ENCODE results near the gene FAM111B. TPM values are rescaled to one million over a fixed set of nuclear protein-coding genes. Genes with fewer than 3 reads are reported as not detected.
"Not testable (repeated sequence)": the region's sequence is repeated elsewhere in the genome, so short reads cannot be mapped to it uniquely, and the experiment has no call there.

FAM111B gene
- 10 to 100 TPM; 20.0 to 23.1 TPM for total RNA-seq
- polyA plus RNA-seq (2013, experiment 1 of 2): 12.6 TPM
- 14.1 TPM for polyA plus RNA-seq (2013, experiment 2 of 2)
- long read RNA-seq, experiment 1, partial matches to known transcripts: 0 of 13 reads
- long read RNA-seq, experiment 1, other reads (novel, unspliced or antisense): 9 of 13 reads
- long read RNA-seq, experiment 2, transcript FAM111B-204 (3 exons, 2,364 nt): major isoform, 6 of 17 reads
- long read RNA-seq, experiment 2, partial matches to known transcripts: 0 of 17 reads
- long read RNA-seq, experiment 2, other reads (novel, unspliced or antisense): 7 of 17 reads
- long read RNA-seq, experiment 3, transcript FAM111B-201 (4 exons, 3,488 nt): major isoform, 24 of 27 reads
- long read RNA-seq, experiment 3, partial matches to known transcripts: 0 of 27 reads
- long read RNA-seq, experiment 3, other reads (novel, unspliced or antisense): 3 of 27 reads
- long read RNA-seq, experiment 4, partial matches to known transcripts: 0 of 4 reads
- long read RNA-seq, experiment 4, other reads (novel, unspliced or antisense): 1 of 4 reads

DNA sequence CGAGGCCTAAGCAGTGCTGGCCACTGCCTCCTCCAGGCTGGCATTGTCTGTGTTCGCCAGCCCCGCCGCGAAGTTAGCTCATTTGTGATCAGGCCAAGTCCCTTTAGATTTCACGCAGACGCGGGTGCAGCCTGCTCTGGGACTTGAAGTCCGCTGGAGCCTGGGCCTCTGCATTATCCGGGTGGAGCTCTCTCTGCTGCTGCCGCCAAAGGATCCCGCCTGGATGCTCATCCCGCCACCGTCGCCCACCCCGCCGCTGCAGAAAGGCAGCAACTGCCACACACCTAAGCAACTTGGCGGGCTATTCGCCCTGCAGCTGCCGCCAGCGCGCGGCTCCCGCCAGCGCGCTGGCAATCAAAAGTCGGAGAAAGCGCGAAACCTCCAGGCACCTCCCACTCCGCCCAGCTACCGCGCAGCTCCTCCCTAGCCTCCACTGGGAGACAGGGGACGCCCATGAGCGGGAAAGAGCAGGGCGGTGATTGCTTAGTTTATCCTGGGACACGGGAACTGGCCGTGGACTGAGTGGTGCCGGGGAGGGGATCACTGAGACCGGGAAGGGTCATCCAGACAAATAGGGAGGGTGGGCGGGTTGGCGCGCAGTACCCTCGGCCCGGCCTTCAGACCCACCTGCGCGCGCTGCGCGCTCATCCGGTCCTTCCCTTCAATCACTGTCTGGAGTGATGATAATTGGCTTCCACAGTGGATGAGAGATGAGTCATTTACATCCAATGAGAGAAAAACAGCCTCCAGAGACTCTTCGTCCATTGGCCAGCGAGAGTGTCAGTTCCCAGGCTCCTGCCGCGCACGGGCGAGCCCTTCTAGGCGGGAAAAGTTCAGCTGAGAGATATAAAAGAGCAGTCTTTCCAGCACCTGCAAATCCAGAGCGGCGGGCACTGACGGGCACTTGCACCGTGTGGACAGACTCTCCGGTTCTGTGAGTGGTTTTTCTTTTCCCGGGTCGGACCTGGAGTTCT lies at the start of gene FAM111B:
Gene FAM111B, plus strand, starts transcription at position 875 of the 974 bp plus-strand sequence. CDS start 2,389 bp downstream, outside the sequence.
- H3K27me3 ChIP-seq (ENCODE audit: control insufficient read depth, insufficient read depth, low read length, poor library complexity, severe bottlenecking): no peaks in the 10 kb centered on the region
- H3K27ac Mint-ChIP-seq: peak within 1 kb of the TSS; percentile 76
- peak within 1 kb of the TSS; percentile 41 for H3K27ac ChIP-seq (ENCODE audit: low read depth, low read length)
- peak; percentile 97 for DNase-seq
- TF ChIP-seq, protein P1, sequence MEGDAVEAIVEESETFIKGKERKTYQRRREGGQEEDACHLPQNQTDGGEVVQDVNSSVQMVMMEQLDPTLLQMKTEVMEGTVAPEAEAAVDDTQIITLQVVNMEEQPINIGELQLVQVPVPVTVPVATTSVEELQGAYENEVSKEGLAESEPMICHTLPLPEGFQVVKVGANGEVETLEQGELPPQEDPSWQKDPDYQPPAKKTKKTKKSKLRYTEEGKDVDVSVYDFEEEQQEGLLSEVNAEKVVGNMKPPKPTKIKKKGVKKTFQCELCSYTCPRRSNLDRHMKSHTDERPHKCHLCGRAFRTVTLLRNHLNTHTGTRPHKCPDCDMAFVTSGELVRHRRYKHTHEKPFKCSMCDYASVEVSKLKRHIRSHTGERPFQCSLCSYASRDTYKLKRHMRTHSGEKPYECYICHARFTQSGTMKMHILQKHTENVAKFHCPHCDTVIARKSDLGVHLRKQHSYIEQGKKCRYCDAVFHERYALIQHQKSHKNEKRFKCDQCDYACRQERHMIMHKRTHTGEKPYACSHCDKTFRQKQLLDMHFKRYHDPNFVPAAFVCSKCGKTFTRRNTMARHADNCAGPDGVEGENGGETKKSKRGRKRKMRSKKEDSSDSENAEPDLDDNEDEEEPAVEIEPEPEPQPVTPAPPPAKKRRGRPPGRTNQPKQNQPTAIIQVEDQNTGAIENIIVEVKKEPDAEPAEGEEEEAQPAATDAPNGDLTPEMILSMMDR (conservative IDR thresholded peaks at IDR 0.05): peak; percentile 14
- peaks cover 65% of the 10 kb centered on the region for H3K27me3 Mint-ChIP-seq (ENCODE audit: insufficient read depth)
- WGBS, 2 experiments (ENCODE audit: insufficient coverage in 1 of 2, insufficient read length in 1 of 2): 1 to 3% methylated on average over 23 to 64 of the region's 64 CpGs
- H3K4me1 Mint-ChIP-seq: peaks cover 22% of the 10 kb centered on the region
- H3K4me3 ChIP-seq (ENCODE audit: low read length): peak within 1 kb of the TSS; percentile 89
- H3K4me3 Mint-ChIP-seq: peak within 1 kb of the TSS; percentile 79
- no peaks in the 10 kb centered on the region for H3K9me3 ChIP-seq (ENCODE audit: control insufficient read depth, low read length)
- peaks cover 16% of the 10 kb centered on the region for H3K36me3 Mint-ChIP-seq (ENCODE audit: low read depth)
- H3K36me3 ChIP-seq (ENCODE audit: control insufficient read depth, insufficient read depth, low read length): peaks cover 8% of the 10 kb centered on the region
- peak within 1 kb of the TSS; percentile 41 for H3K9ac ChIP-seq (ENCODE audit: extremely low read depth, low read length, poor library complexity, severe bottlenecking)
- no peaks in the 10 kb centered on the region for H3K4me1 ChIP-seq (ENCODE audit: control insufficient read depth, insufficient read depth, low read length)
- H3K9me3 Mint-ChIP-seq: no peaks in the 10 kb centered on the region

GRCh38 chr11:59058120-59059033 lies 48.7 kb upstream of the FAM111B start:
- peaks cover 29% of the 10 kb centered on the region for H3K27me3 Mint-ChIP-seq (ENCODE audit: insufficient read depth)
- not testable (repeated sequence) for H3K4me1 ChIP-seq (ENCODE audit: control insufficient read depth, insufficient read depth, low read length); H3K36me3 Mint-ChIP-seq (ENCODE audit: low read depth); H3K9ac ChIP-seq (ENCODE audit: extremely low read depth, low read length, poor library complexity, severe bottlenecking); H3K27me3 ChIP-seq (ENCODE audit: control insufficient read depth, insufficient read depth, low read length, poor library complexity, severe bottlenecking); H3K36me3 ChIP-seq (ENCODE audit: control insufficient read depth, insufficient read depth, low read length); H3K27ac ChIP-seq (ENCODE audit: low read depth, low read length); H3K9me3 ChIP-seq (ENCODE audit: control insufficient read depth, low read length); H3K9me3 Mint-ChIP-seq
- TF ChIP-seq, protein P1 (conservative IDR thresholded peaks at IDR 0.05): peak; percentile 95
- peak; percentile 99 for DNase-seq
- 2 to 10% methylated on average over 11 to 26 of the region's 27 CpGs for WGBS, 2 experiments (ENCODE audit: insufficient coverage in 1 of 2, insufficient read length in 1 of 2)
- peak overlapping the region; percentile 74 for H3K27ac Mint-ChIP-seq
- H3K4me3 ChIP-seq (ENCODE audit: low read length): peak overlapping the region; percentile 86
- peak overlapping the region; percentile 66 for H3K4me3 Mint-ChIP-seq
- peaks cover 11% of the 10 kb centered on the region for H3K4me1 Mint-ChIP-seq

GRCh38 chr11:59060096-59060495 lies 46.9 kb upstream of the FAM111B start:
- not testable (repeated sequence) for H3K9ac ChIP-seq (ENCODE audit: extremely low read depth, low read length, poor library complexity, severe bottlenecking); H3K36me3 ChIP-seq (ENCODE audit: control insufficient read depth, insufficient read depth, low read length); H3K4me1 Mint-ChIP-seq; H3K36me3 Mint-ChIP-seq (ENCODE audit: low read depth); H3K27me3 ChIP-seq (ENCODE audit: control insufficient read depth, insufficient read depth, low read length, poor library complexity, severe bottlenecking); H3K4me1 ChIP-seq (ENCODE audit: control insufficient read depth, insufficient read depth, low read length); H3K4me3 ChIP-seq (ENCODE audit: low read length); H3K9me3 Mint-ChIP-seq; DNase-seq; H3K27ac ChIP-seq (ENCODE audit: low read depth, low read length); H3K4me3 Mint-ChIP-seq; H3K27ac Mint-ChIP-seq; H3K9me3 ChIP-seq (ENCODE audit: control insufficient read depth, low read length)
- peaks cover 44% of the 10 kb centered on the region for H3K27me3 Mint-ChIP-seq (ENCODE audit: insufficient read depth)
- 60 to 80% methylated on average over 1 to 3 of the region's 3 CpGs for WGBS, 2 experiments (ENCODE audit: insufficient coverage in 1 of 2, insufficient read length in 1 of 2)

All from endodermal cell (in vitro differentiated cells).